WTC11 (cell line): ENCODE data around the gene KIAA1328. TPM values are rescaled to one million over a fixed set of nuclear protein-coding genes. Genes with fewer than 3 reads are reported as not detected.

Experiments
- ATAC-seq: fragments of 200-7000 bp; cut with Tn5 transposase; 2 replicates; pipeline ENCODE4 v1.10.0; 2021; ENCODE audit warnings: mild to moderate bottlenecking, moderate library complexity
- CTCF ChIA-PET: fragments of 300-600 bp; sonication (Branson Sonifier 250); formaldehyde crosslinking; loops from one replicate; lab custom pipeline; 2021; ENCODE audit warnings: antibody characterized with exemption; lab: Charles Lee
- POLR2A ChIA-PET: fragments of 350-600 bp; sonication (Branson Sonifier 250); formaldehyde crosslinking; loops from one replicate; lab custom pipeline; 2021; ENCODE audit warnings: antibody characterized with exemption; lab: Charles Lee
- DNase-seq: peaks from one replicate; pipeline ENCODE4 v3.0.0; 2021; ENCODE audit warnings: low spot score
- H3K27ac Mint-ChIP-seq: 2 replicates; pipeline ENCODE4 v1.8.0; 2021; ENCODE audit warnings: mixed read lengths
- H3K27me3 Mint-ChIP-seq: 2 replicates; pipeline ENCODE4 v1.8.0; 2021; ENCODE audit warnings: low read depth, mild to moderate bottlenecking, moderate library complexity, mixed read lengths
- H3K36me3 Mint-ChIP-seq: 2 replicates; pipeline ENCODE4 v1.8.0; 2021; ENCODE audit warnings: mixed read lengths
- H3K4me1 Mint-ChIP-seq: 2 replicates; pipeline ENCODE4 v1.8.0; 2022; ENCODE audit warnings: mixed read lengths
- H3K4me3 Mint-ChIP-seq: 2 replicates; pipeline ENCODE4 v1.8.0; 2021; ENCODE audit warnings: mild to moderate bottlenecking, moderate library complexity, mixed read lengths
- H3K9me3 Mint-ChIP-seq: 2 replicates; pipeline ENCODE4 v1.8.0; 2021; ENCODE audit warnings: mixed read lengths
- CBFB ChIP-seq: sonication (generic); formaldehyde crosslinking; IDR thresholded peaks from 2 replicates; pipeline ENCODE4 v1.8.1; 2022; ENCODE audit warnings: mild to moderate bottlenecking, low read depth, missing genetic modification reagents
- GRHL2 ChIP-seq: fragments of 250-450 bp; sonication (Bioruptor Pico); IDR thresholded peaks from 2 replicates; pipeline ENCODE4 v1.8.0; 2022; ENCODE audit warnings: mild to moderate bottlenecking, moderate library complexity; ENCODE audit not compliant: insufficient replicate concordance, severe bottlenecking
- NR2C2 ChIP-seq: sonication (generic); formaldehyde crosslinking; IDR thresholded peaks from 2 replicates; pipeline ENCODE4 v1.8.0; 2022; ENCODE audit warnings: mild to moderate bottlenecking, missing genetic modification reagents
- ZNF121 ChIP-seq: sonication (generic); formaldehyde crosslinking; IDR thresholded peaks from 2 replicates; pipeline ENCODE4 v1.8.0; 2023; ENCODE audit warnings: missing genetic modification reagents
- ZNF416 ChIP-seq: fragments of 250-450 bp; sonication (Bioruptor Pico); IDR thresholded peaks from 2 replicates; pipeline ENCODE4 v1.9.0; 2021; ENCODE audit warnings: mild to moderate bottlenecking, inconsistent platforms
- total RNA-seq: library from RNA; stranded (reverse); gene quantifications from 3 replicates; pipeline ENCODE4 v1.2.3, GENCODE V29; 2021
- TF ChIP-seq, protein P1 (sequence below): fragments of 250-450 bp; sonication (Bioruptor Pico); conservative IDR thresholded peaks from 2 replicates; pipeline ENCODE4 v1.9.0; 2021; ENCODE audit warnings: mild to moderate bottlenecking
- TF ChIP-seq, protein P2 (sequence below): sonication (generic); formaldehyde crosslinking; IDR thresholded peaks from 2 replicates; pipeline ENCODE4 v1.8.1; 2022; ENCODE audit warnings: low read depth, mild to moderate bottlenecking, moderate library complexity, missing genetic modification reagents, borderline replicate concordance
- TF ChIP-seq, protein P3 (sequence below): fragments of 250-450 bp; sonication (Bioruptor Pico); IDR thresholded peaks from 2 replicates; pipeline ENCODE4 v1.9.0; 2021; ENCODE audit warnings: mild to moderate bottlenecking, borderline replicate concordance
- TF ChIP-seq, protein P4 (sequence below): sonication (generic); formaldehyde crosslinking; IDR thresholded peaks from 2 replicates; pipeline ENCODE4 v1.8.1; 2023; ENCODE audit warnings: mild to moderate bottlenecking, missing genetic modification reagents, borderline replicate concordance
- TF ChIP-seq, protein P5 (sequence below): sonication (generic); formaldehyde crosslinking; IDR thresholded peaks from 2 replicates; pipeline ENCODE4 v1.8.0; 2023; ENCODE audit warnings: missing genetic modification reagents
- TF ChIP-seq, protein P6 (sequence below): fragments of 250-450 bp; sonication (Bioruptor Pico); IDR thresholded peaks from 2 replicates; pipeline ENCODE4 v1.9.0; 2021; ENCODE audit warnings: mild to moderate bottlenecking
- TF ChIP-seq, protein P7 (sequence below): sonication (generic); formaldehyde crosslinking; IDR thresholded peaks from 2 replicates; pipeline ENCODE4 v1.8.1; 2023; ENCODE audit warnings: mild to moderate bottlenecking, missing genetic modification reagents

The KIAA1328 gene
- total RNA-seq, 1 experiment from 2014 or later = 4.8 TPM

DNA sequence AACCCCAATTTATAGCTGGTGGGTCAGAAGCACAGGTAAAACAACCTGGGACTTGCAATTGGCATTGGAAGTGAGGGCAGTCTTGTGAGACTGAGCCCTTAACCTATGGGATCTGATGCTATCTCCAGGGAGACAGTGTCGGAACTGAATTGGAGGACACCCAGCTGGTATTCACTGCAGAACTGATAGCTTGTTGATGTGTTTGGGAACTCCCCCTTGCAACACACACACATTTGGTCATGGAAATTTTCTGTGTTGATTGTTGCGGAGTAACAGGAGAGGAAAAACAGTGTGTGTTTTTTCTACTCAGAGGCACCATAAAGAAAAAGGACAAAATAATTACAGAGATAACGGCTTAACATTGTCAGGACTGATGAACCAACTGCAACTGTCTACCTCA is 16.2 kb upstream of the KIAA1328 start:
- Mint-ChIP-seq H3K27ac (no peak overlapping the region), H3K4me3 (no peak overlapping the region), H3K36me3 (peaks cover 36% of the 10 kb centered on the region), H3K27me3 (no peaks in the 10 kb centered on the region), H3K4me1 (no peaks in the 10 kb centered on the region; the same call in 1 of the 2 replicates), H3K9me3 (no peaks in the 10 kb centered on the region)
- ChIA-PET POLR2A (no interaction called here), CTCF (interaction anchor here (1.0 kb wide), 2 partner anchors 9 to 17 kb away, joined by 3 read pairs; no protein-coding TSS in a partner anchor)
- DNase-seq (no peak), ATAC-seq (no peak)
- TF ChIP-seq, protein P1, sequence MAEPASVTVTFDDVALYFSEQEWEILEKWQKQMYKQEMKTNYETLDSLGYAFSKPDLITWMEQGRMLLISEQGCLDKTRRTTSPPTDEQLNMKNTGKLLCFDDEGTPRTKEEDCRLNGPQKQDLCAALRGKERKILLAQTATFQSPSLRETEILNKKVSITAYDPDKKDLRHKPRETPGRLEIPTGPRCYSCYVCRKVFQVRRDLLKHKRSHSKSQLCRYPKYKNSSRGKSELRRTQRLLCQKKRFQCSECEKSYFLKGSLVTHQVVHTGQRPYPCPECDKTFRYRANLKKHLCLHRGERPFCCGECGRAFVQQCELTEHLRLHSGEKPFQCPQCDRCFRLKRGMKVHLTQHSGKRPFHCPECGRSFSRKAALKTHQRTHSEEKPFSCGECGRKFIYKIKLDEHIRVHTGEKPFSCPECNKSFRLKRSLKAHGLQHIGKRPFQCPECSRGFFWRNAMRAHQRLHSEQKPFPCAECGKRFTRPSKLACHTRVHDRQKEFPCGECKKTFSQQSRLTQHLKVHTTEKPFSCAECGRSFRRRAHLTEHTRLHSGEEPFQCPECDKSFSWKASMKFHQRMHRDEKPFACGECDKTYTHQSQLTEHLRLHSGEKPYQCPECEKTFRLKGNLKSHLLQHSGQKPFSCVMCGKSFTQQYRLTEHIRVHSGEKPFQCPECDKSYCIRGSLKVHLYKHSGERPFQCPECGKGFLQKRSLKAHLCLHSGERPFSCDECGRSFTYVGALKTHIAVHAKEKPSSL = no peak
- no peak for TF ChIP-seq ZNF416 (CRISPR knock-in tag)
- TF ChIP-seq, protein P2, sequence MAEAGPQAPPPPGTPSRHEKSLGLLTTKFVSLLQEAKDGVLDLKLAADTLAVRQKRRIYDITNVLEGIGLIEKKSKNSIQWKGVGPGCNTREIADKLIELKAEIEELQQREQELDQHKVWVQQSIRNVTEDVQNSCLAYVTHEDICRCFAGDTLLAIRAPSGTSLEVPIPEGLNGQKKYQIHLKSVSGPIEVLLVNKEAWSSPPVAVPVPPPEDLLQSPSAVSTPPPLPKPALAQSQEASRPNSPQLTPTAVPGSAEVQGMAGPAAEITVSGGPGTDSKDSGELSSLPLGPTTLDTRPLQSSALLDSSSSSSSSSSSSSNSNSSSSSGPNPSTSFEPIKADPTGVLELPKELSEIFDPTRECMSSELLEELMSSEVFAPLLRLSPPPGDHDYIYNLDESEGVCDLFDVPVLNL (CRISPR knock-in tag) = no peak

DNA sequence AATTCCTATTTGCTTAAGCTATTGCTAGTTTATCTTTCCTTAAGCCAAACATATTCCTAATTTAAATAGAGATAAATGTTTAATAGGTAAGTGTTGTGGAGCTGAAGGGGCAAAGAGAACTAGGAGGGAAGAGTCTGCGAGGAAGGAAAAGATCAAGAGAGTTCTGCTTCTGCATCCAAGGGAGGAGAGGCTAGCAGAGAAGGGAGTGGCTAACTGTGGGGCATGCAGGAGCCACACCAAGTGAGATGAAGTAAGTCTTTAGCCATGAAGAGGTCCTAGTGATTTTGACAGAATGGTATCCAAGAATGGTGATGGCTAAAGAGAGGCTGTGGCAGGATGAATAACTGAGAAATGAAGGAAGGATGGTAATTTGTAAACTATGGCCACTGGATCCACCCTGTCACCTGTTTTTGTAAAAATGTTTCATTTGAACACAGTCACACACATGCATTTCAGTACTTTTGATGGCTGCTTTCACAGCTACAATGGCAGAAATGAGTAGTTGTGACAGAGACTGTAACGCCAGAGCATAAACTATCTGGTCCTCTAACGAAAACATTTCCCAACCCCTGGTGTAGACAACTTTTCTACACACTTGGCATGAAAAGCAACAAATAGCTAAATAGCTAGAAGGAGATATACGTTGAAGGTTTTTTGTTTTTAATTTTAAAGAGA is 15.7 kb upstream of the KIAA1328 start:
- Mint-ChIP-seq H3K4me1 (no peaks in the 10 kb centered on the region; the same call in 1 of the 2 replicates), H3K27me3 (no peaks in the 10 kb centered on the region), H3K36me3 (peaks cover 36% of the 10 kb centered on the region), H3K9me3 (no peaks in the 10 kb centered on the region), H3K4me3 (no peak overlapping the region), H3K27ac (no peak overlapping the region)
- no peak for DNase-seq
- ATAC-seq = no peak
- CTCF ChIA-PET = interaction anchor here (1.0 kb wide), 1 partner anchor 8 kb away, joined by 3 read pairs; no protein-coding TSS in a partner anchor
- POLR2A ChIA-PET = no interaction called here
- TF ChIP-seq GRHL2 (CRISPR knock-in tag) (no peak), NR2C2 (CRISPR knock-in tag) (no peak), ZNF121 (CRISPR knock-in tag) (no peak), CBFB (CRISPR knock-in tag) (no peak)
- TF ChIP-seq, protein P1 = no peak
- TF ChIP-seq, protein P3, sequence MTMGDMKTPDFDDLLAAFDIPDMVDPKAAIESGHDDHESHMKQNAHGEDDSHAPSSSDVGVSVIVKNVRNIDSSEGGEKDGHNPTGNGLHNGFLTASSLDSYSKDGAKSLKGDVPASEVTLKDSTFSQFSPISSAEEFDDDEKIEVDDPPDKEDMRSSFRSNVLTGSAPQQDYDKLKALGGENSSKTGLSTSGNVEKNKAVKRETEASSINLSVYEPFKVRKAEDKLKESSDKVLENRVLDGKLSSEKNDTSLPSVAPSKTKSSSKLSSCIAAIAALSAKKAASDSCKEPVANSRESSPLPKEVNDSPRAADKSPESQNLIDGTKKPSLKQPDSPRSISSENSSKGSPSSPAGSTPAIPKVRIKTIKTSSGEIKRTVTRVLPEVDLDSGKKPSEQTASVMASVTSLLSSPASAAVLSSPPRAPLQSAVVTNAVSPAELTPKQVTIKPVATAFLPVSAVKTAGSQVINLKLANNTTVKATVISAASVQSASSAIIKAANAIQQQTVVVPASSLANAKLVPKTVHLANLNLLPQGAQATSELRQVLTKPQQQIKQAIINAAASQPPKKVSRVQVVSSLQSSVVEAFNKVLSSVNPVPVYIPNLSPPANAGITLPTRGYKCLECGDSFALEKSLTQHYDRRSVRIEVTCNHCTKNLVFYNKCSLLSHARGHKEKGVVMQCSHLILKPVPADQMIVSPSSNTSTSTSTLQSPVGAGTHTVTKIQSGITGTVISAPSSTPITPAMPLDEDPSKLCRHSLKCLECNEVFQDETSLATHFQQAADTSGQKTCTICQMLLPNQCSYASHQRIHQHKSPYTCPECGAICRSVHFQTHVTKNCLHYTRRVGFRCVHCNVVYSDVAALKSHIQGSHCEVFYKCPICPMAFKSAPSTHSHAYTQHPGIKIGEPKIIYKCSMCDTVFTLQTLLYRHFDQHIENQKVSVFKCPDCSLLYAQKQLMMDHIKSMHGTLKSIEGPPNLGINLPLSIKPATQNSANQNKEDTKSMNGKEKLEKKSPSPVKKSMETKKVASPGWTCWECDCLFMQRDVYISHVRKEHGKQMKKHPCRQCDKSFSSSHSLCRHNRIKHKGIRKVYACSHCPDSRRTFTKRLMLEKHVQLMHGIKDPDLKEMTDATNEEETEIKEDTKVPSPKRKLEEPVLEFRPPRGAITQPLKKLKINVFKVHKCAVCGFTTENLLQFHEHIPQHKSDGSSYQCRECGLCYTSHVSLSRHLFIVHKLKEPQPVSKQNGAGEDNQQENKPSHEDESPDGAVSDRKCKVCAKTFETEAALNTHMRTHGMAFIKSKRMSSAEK (CRISPR knock-in tag) = no peak
- TF ChIP-seq, protein P4, sequence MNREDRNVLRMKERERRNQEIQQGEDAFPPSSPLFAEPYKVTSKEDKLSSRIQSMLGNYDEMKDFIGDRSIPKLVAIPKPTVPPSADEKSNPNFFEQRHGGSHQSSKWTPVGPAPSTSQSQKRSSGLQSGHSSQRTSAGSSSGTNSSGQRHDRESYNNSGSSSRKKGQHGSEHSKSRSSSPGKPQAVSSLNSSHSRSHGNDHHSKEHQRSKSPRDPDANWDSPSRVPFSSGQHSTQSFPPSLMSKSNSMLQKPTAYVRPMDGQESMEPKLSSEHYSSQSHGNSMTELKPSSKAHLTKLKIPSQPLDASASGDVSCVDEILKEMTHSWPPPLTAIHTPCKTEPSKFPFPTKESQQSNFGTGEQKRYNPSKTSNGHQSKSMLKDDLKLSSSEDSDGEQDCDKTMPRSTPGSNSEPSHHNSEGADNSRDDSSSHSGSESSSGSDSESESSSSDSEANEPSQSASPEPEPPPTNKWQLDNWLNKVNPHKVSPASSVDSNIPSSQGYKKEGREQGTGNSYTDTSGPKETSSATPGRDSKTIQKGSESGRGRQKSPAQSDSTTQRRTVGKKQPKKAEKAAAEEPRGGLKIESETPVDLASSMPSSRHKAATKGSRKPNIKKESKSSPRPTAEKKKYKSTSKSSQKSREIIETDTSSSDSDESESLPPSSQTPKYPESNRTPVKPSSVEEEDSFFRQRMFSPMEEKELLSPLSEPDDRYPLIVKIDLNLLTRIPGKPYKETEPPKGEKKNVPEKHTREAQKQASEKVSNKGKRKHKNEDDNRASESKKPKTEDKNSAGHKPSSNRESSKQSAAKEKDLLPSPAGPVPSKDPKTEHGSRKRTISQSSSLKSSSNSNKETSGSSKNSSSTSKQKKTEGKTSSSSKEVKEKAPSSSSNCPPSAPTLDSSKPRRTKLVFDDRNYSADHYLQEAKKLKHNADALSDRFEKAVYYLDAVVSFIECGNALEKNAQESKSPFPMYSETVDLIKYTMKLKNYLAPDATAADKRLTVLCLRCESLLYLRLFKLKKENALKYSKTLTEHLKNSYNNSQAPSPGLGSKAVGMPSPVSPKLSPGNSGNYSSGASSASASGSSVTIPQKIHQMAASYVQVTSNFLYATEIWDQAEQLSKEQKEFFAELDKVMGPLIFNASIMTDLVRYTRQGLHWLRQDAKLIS (CRISPR knock-in tag) = no peak
- TF ChIP-seq, protein P5, sequence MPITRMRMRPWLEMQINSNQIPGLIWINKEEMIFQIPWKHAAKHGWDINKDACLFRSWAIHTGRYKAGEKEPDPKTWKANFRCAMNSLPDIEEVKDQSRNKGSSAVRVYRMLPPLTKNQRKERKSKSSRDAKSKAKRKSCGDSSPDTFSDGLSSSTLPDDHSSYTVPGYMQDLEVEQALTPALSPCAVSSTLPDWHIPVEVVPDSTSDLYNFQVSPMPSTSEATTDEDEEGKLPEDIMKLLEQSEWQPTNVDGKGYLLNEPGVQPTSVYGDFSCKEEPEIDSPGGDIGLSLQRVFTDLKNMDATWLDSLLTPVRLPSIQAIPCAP (CRISPR knock-in tag) = no peak
- TF ChIP-seq, protein P6, sequence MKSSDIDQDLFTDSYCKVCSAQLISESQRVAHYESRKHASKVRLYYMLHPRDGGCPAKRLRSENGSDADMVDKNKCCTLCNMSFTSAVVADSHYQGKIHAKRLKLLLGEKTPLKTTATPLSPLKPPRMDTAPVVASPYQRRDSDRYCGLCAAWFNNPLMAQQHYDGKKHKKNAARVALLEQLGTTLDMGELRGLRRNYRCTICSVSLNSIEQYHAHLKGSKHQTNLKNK (CRISPR knock-in tag) = no peak
- TF ChIP-seq, protein P7, sequence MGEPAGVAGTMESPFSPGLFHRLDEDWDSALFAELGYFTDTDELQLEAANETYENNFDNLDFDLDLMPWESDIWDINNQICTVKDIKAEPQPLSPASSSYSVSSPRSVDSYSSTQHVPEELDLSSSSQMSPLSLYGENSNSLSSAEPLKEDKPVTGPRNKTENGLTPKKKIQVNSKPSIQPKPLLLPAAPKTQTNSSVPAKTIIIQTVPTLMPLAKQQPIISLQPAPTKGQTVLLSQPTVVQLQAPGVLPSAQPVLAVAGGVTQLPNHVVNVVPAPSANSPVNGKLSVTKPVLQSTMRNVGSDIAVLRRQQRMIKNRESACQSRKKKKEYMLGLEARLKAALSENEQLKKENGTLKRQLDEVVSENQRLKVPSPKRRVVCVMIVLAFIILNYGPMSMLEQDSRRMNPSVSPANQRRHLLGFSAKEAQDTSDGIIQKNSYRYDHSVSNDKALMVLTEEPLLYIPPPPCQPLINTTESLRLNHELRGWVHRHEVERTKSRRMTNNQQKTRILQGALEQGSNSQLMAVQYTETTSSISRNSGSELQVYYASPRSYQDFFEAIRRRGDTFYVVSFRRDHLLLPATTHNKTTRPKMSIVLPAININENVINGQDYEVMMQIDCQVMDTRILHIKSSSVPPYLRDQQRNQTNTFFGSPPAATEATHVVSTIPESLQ (CRISPR knock-in tag) = no peak
